K562 treated with DMSO at 1 percent for 12 hours (cell line): ENCODE results near the gene KLF6. TPM values are rescaled to one million over a fixed set of nuclear protein-coding genes. Genes with fewer than 3 reads are reported as not detected.

Experiments
- total RNA-seq: library from RNA; unstranded; fragments of 300-600 nt; gene quantifications from 2 replicates; pipeline ENCODE4 v1.2.3, GENCODE V29; 2022; ENCODE audit not compliant: insufficient read depth

Gene KLF6
- total RNA-seq, result 8.1 and 15.2 TPM in 2 replicates

GRCh38 chr10:3784510-3785250 is at the start of gene KLF6:
Gene KLF6 (minus strand): TSS chr10:3785209. CDS start chr10:3785014, 195 bp downstream.

